ENCODE results near the gene TBC1D14.
"Not testable (repeated sequence)": the region's sequence is repeated elsewhere in the genome, so short reads cannot be mapped to it uniquely, and the experiment has no call there.

TBC1D14 gene

DNA sequence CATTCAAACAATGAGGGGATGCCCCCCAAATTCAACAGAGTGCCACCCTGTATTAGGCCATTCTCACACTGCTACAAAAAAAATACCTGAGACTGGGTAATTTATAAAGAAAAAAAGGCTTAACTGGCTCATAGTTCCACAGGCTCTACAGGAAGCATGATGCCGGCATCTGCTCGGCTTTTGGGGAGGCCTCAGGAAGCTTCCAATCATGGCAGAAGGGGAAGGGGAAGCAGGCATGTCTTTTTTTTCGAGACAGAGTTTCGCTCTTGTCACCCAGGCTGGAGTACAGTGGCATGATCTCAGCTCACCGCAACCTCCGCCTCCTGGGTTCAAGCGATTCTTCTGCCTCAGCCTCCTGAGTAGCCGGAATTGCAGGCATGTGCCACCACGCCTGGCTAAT lies 18.7 kb upstream of the TBC1D14 start:
- not testable (repeated sequence) for DNase-seq (ENCODE audit: low spot score)

DNA sequence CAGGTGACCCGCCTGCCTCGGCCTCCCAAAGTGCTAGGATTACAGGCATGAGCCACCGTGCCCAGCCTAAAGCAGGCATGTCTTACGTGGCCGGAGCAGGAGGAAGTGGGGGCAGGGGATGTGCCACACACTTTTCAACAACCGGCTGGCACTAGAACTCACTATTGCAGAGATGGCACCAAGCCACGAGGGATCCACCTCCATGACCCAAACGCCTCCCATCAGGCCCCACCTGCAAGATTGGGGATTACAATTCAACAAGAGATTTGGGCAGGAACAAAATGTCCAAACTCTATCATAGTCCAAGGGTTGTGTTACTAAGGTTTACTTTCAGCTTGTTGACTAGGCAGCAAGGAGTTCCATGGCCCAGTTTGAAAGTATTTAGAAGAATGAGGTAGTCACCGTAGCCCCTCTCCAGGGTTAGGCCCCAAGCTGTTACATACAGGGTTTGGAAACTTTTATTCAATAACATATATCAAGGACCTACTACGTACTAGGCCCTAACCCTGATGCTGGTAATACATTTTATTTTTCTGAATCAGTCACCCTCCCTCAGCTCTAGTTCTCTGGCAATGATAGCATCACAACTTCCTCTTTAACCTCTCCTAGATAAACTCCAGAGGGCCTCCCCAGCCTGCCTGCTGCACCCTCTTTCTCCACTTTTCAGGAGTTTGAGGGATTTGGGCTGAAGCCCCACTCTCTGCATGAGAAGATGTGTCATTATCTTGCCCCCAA lies 18.0 kb upstream of the TBC1D14 start:
- no peak for DNase-seq (ENCODE audit: low spot score)

DNA sequence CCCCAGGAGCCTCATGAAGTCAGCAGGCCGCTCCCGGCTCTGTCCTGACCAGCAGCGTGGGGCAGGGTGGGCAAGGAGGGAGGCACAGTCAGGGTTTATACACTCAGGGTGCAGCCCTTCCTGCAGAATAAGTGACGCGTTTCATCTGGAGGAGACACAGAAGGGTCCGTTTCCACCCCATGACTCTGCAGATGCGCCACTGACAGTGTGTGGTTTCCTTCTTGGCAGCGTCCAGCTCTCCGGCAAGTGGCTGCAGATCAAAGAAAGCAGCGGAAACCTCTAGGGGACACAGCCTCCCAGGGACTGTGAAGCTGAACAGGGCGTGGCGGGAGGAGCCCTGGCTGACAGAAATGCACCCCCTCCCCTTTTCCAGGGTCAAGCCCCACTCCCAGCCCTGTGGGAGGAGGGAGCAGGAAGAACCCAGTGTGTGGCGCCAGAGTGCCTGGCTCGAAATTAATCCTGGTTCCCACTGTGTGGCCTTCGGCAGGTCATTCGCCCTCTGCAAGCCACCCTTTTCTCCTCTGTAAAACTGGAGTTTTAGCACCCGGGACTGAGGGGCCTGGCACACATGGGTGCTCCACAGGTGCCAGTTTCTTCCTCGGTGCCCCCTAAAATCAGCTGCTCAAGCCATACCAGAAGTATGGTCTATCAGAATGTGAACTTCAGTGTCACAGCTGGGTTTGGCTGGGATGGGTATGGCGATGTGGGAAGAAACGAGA lies 17.3 kb upstream of the TBC1D14 start:
- peak; percentile 61 for DNase-seq (ENCODE audit: low spot score)

DNA sequence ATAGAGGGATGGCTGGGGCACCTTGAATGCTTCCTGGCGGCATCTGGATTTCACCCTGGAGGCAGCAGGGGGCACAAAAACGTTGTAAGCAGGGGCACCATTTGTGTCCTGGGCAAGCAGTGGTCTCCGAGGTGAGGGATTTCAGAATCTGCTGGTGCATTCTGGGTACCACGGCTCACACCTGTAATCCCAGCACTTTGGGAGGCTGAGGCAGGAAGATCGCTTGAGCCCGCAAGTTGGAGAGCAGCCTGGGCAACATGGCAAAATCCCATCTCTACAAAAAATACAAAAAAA lies 16.8 kb upstream of the TBC1D14 start:
- no peak for DNase-seq (ENCODE audit: low spot score)

DNA sequence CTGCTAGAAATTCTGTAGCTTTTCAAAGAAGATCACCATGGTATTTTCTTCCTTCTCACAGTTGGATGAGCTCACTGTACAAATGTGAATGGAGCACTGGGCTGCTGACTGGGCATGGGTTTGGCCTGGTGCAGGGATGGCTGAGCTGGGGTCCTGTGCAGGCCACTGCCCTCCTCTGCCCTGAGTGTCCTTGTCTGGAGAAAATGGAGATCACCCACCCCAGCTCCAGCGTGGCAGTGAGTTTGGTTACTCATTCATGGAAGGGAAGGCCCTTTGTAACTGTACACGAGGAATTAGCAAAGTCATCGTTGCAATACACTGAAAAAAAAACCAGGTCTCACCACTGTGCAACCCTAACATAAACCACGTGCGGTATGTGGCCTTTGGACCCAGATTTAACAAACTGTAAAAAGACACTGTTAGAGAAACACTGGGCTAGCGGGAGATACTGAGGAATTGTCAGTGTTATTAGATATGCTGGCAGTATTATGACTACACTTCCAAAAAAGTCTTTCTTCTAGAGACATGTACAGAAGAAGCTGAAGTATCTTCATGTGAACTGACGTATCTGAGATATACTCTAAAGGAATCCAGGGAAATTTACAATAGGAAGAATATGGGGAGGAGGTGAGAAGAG lies 16.1 kb upstream of the TBC1D14 start:
- DNase-seq (ENCODE audit: low spot score): no peak

DNA sequence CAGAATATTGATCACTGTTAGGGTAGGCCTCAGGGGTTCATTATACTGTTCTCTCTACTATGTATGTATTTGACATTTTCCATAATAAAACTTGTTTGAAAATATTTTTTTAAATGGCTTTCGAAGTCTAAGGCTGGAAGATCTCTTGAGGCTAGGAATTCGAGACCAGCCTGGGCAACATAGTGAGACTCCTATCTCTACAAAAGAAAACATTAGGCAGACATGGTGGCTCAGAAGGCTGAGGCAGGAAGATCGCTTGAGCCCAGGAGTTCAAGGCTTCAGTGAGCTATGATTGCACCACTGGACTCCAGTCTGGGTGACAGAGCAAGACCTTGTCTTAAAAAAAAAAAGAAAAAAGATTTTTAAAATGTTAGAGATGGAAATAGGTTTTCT lies 15.5 kb upstream of the TBC1D14 start:
- DNase-seq (ENCODE audit: low spot score): no peak

DNA sequence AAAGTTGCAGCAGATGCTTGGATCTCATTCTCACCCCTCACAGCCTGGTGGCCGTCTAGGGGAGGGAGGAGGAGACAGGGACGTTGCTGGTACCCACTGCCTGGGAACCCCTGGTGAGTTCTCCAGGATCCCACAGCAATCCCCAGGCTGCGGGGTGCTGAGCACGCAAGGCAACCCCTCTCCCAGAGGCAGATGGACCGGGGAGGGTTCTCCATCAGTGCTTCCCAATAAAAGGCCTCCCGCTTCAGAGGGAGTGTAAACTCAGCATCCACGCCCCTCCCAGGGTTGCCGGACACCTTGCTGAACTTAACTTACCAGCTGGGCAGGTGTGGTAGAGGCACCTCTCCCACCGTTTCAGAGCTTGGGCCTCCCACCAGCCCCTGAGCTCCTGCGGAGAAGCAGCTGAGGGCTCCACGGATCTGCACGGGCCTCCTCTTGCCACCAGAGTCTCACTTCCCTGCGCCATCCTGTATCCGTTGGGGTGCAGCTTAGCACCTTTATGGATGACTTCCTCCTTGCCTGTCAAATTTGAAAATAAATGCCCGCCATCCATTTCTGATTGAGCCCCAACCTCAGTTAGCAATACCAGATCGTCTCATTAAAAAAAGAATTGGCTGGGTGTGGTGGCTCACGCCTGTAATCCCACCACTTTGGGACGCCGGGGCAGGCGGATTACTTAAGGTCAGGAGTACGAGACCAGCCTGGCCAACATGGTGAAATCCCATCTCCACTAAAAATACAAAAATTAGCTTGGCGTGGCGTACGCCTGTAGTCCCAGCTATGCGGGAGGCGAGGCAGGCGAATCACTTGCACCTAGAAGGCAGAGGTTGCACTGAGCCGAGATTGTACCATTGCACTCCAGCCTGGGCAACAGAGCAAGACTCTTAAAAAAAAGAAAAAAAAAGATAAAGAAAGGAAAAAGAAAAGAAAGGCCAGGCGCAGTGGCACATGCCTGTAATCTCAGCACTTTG lies 14.8 kb upstream of the TBC1D14 start:
- DNase-seq (ENCODE audit: low spot score): no peak

DNA sequence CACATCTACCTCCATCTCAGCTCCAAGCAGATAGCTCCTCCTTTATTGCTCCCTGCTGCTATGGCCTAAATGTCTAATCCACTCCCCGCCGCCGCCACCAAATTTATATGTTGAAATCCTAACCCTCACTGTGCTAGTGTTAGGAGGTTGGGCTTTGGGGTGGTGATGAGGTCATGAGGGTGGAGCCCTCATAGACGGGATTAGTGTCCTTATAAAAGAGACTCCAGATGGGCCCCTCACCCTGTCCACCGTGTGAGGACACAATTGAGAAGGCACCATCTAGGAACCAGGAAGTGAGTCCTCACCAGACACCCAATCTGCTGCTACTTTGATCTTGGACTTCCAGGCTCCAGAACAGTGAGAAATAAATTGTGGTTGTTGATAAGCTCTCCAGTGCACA lies 13.6 kb upstream of the TBC1D14 start:
- DNase-seq (ENCODE audit: low spot score): no peak

DNA sequence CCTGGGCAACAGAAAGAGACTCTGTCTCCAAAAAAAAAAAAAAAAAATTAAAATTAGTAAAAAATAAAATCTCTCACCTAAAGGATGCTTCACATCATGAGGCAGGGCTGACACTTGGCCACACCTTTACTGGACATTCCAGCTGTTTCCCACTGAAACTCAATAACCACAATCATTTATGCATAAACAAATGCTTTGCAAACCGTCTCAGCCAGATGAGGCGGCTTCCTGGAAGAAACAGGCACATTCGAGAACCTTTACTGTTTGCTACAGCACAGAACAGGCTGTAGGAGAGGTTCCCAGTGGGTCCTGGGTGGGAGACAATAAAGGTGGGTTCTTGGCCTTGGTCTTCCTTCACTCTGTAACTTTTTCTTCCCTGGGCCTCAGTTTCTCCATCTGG lies 10.9 kb upstream of the TBC1D14 start:
- no peak for DNase-seq (ENCODE audit: low spot score)

DNA sequence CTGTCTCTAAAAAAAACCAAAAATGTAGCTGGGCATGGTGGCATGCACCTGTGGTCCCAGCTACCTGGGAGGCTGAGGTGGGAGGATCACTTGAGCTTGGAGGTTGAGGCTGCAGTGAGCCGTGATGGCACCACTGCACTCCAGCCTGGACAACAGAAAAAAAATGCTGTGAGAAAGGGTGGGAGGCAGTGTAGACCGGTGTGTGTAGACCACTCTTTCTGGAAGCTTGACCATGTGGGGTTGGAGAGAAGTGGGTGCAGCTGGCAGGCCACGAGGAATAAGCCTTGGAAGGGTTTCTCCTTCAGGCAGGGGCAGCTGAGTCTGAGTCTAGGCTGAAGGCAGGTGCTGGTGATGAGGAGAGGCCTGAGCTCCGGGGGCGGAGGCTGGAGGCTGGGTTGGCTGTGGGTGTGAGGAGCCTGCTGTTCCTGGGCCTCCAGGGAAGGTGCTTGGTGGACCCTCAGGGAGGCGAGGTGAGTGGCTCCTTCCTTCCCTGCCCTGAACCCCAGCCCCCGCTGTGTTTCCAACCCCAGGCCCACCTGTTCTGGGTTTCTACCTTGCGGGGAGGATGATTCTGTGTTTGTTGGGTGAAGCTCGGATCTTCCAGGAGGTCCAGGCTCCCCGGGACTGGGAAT lies 9.3 kb upstream of the TBC1D14 start:
- DNase-seq (ENCODE audit: low spot score): no peak

DNA sequence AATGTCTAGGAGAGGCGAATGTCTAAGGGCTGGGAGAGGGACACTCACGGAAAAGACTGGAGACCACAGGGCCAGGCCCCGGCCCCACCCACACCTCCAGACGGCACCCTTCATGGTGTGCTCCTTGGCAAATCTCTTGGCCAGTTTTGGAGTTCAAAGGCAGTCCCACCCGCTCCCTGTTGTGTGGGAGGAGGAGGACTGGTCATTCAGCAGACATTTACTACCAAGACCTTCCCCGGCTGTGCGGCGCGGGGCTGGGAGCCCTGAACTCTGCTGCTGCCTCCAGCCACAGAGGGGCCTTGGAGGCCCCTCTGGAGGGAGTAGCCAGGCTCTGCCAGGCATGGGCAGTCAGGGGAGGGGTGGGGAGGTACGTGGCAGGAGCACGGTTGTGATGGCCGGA lies 8.7 kb upstream of the TBC1D14 start:
- DNase-seq (ENCODE audit: low spot score): no peak

DNA sequence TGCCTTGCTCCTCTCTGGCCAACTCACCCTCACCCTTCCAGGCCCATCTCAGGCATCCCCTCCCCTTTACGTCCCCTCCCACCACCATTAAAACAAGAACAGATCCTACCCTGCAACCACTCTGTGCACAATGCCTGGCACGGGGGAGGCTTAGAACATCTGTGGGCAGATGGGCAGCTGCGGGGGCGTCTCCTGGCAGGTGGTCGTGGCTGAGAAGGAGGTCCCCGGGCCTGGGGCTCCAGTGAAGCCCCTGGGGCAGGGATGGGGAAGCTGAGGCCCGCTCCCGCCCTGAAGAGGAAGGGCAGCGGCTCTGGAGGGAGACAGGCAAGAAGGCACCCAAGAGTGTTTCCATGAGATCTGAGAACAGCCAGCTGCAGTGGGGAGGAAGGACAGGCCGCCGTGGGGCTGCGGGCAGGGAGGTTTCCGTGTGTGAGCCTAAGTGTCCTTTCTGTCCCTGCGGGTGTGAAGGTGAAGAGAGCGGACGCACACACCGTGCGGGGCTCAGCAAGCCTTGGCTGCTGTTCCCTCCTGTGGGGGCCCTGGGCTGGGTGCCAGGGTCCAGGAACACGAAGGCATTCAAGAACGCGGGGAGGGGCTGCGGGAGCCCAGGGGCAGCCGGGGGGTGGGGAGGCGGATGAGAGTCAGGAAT lies 7.8 kb upstream of the TBC1D14 start:
- no peak for DNase-seq (ENCODE audit: low spot score)

DNA sequence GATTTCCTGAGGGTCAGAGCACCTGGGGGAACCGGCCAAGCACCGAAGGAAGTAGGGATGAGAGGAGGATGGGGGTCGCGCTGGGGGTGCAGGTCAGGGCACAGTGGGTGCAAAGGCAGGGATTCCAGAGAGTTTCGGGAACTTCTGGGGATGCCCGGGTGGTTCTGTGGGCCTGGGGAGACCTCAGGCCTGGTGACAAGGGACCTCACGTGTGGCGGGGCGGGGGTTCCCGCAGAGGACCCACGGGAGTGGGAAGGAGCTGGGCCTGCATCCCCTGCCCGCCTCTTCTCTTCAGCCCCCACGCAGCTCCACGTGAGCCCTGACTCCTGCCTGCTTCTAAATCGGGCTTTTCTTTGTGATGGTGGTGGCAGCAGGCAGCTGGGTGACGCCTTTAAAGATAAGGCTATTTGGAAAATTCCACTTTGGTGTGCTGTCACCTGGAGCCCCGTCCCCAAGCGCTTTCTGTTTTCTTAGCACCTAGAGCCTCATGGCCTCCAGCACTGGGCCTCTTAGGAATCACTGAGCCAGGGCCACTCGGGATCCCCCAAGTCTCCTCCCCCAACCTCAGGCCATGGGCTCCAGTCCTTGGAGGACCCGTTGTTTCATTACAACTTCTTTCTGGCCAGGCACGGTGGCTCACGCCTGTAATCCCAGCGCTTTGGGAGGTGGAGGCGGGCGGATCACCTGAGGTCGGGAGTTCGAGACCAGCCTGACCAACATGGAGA lies 7.1 kb upstream of the TBC1D14 start:
- no peak for DNase-seq (ENCODE audit: low spot score)

DNA sequence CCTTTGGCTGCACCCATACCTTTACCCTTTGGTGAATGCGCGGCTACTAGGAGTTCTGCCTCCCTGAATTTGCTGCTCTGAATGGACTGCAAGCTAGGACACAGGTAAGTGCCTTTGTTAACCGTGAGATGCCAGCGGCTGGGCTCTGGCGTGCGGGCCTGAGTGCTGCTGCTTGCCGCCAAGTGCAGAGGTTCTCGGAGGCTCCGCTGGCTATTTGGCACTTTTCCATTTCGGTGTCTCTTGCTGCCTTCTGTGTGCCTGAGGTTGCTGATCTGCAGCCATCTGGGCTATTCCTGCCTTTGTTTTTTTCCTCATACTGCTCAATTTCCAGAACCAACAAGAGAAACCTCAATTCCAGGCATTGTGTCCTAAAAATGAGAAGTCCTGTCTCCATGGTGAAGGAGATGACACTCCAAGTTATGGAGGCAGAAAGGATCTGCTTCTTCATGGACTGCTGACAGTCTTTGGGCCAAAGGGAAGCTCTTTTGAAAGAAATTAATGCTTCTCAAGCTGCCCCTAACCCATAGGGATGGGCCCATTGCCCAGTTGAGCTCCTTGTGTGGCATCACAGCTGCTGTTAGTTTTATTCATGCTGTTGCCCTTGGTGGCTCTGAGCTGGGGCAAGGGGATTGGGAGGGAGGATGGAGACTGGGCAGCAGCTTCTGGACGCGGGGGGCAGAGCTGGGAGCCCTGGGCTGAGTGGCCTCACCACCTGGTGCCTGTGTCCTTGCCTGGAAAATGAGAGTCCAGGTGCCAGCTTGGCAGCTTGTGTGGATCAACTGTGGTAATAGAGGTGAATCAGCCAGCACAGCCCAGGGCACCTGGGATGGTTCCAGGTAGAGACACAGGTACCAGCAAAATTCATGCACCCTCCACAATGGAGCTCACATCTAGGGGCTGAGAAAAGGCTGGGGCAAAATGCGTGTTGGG lies 3.8 kb upstream of the TBC1D14 start:
- DNase-seq (ENCODE audit: low spot score): no peak

DNA sequence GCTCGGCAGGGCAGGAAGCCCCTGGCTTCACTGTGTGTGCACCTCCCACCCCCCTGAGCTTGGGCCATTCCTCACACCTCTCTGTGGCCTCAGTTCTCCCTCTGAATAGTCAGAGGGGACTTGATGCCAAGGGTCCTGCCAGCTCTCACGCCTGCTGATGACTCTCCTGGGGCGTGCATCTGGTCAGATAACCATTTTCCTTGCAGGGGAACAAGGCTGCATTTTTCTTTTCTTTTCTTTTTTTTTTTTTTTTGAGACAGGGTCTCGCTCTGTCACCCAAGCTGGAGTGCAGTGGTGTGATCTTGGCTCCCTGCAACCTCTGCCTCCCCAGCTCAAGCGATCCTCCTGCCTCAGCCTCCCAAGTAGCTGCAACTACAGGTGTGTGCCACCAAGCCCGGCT lies 3.1 kb upstream of the TBC1D14 start:
- not testable (repeated sequence) for DNase-seq (ENCODE audit: low spot score)

DNA sequence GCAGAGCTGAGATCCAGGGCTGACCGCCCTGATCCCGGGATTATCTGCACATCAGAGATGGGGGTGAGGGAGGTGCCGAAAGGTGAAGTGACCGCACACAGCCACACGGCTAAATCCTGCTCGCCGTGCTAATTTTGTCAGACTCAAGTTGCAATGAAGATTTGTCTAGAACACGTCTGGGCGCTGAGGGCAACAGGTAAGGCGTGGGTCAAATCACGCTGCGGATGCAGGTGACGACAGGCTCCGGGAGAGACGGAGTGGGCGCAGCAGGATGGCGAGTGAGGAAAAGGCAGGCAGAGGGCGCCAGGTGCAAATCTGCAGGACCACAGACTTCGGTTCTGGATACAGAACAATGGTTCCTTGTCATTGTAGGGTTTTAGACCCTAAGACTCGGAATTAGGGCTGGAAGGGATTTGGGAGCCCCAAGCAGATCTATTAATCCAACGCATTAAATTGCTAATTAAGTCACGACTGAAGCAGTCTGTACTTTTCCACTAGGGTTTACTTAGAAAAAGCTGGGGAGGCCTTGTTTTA lies 1.9 kb upstream of the TBC1D14 start:
- DNase-seq (ENCODE audit: low spot score): no peak

DNA sequence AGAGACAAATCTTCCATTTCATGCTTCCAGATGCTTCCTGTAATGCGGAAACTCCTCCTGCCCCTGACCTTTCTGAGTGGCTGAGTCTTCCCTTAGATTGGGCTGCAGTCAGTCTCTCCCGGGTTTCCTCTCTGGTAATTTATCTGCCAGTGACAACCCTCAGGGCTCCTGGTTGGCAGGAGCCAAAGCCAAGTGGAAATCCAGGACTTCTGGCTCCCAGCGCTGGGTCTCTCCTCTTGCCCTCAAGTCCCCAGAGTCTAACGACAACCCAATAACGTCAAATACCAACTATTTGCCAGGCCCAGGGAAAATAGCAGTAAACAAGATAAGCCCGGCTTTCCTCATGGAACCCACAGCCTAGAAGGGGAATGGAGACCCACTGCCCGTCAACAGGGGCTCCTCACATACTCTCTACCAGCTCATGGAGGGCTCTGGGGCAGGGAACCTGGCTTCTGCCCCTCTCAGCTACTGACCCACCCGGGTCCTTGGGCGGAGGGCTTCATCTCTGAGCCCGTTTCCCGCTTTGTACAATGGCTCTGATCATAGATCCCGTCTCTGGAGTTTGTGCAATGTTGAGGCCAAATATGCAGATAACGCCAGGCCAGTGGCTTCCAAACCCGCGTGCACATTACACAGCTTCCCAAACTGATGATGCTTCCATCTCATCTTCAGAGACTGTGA lies 1.1 kb upstream of the TBC1D14 start:
- DNase-seq (ENCODE audit: low spot score): no peak

DNA sequence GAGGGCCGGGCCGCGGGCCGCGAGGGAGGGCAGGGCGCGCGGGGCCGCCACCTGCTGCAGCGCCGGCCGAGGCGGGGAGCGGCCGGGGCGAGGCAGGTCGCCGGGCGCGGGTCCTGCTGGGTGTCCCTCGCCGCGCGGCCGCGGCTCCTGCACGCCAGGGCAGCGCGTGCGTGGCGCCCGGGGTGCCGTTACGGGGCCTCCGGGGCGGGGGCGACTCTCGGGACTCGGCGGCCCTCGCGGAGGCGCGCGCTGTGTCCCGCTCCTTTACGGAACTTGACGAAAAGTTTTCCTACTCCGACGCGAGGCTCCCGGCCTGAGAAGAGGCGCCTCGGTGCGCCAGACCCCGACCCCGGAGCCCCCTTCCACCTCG lies 329 bp downstream of the TBC1D14 start:
- no peak for DNase-seq (ENCODE audit: low spot score)

Measured in Ammon's horn (tissue), 1 donor.